ENCODE measurements around the gene KCNIP4.

The KCNIP4 gene

GRCh38 chr4:21830272-21830671 is 118.3 kb downstream of the KCNIP4 start:
- no peak overlapping the region for H3K4me3 ChIP-seq (ENCODE audit: low read depth, low read length)
- DNase-seq (ENCODE audit: low read depth, low spot score) = no peak
- no peak for TF ChIP-seq CTCF (IDR thresholded peaks at IDR 0.05; ENCODE audit: insufficient read depth, low read length, missing control alignments)
- ChIA-PET POLR2A (no interaction called here), CTCF (no interaction called here)

GRCh38 chr4:21827575-21827974 is 121.0 kb downstream of the KCNIP4 start:
- ChIA-PET CTCF (interaction anchor here (0.6 to 0.9 kb wide), 2 partner anchors 561 to 842 kb away, joined by 3 read pairs; no protein-coding TSS in a partner anchor), POLR2A (no interaction called here)
- H3K4me3 ChIP-seq (ENCODE audit: low read depth, low read length) = no peak overlapping the region
- no peak for DNase-seq (ENCODE audit: low read depth, low spot score)
- no peak for TF ChIP-seq CTCF (IDR thresholded peaks at IDR 0.05; ENCODE audit: insufficient read depth, low read length, missing control alignments)

GRCh38 chr4:21826071-21826470 is 122.5 kb downstream of the KCNIP4 start:
- POLR2A ChIA-PET = no interaction called here
- DNase-seq (ENCODE audit: low read depth, low spot score) = no peak
- CTCF ChIA-PET = interaction anchor here (1.0 to 1.9 kb wide), 2 partner anchors 22 to 37 kb away, joined by 4 read pairs; no protein-coding TSS in a partner anchor
- no peak overlapping the region for H3K4me3 ChIP-seq (ENCODE audit: low read depth, low read length)
- TF ChIP-seq CTCF (IDR thresholded peaks at IDR 0.05; ENCODE audit: insufficient read depth, low read length, missing control alignments) = no peak

- ChIA-PET CTCF (no interaction called here), POLR2A (no interaction called here)
- no peak overlapping the region for H3K4me3 ChIP-seq (ENCODE audit: low read depth, low read length)
- TF ChIP-seq CTCF (IDR thresholded peaks at IDR 0.05; ENCODE audit: insufficient read depth, low read length, missing control alignments) = no peak
- no peak for DNase-seq (ENCODE audit: low read depth, low spot score)
Observed at GRCh38 chr4:21819086-21819485, 129.5 kb downstream of the KCNIP4 start.

- CTCF ChIA-PET = interaction anchor here (1.1 kb wide), 1 partner anchor 25 kb away, joined by 3 read pairs; no protein-coding TSS in a partner anchor
- no peak for DNase-seq (ENCODE audit: low read depth, low spot score)
- POLR2A ChIA-PET = no interaction called here
- no peak for TF ChIP-seq CTCF (IDR thresholded peaks at IDR 0.05; ENCODE audit: insufficient read depth, low read length, missing control alignments)
- no peak overlapping the region for H3K4me3 ChIP-seq (ENCODE audit: low read depth, low read length)
Observed at GRCh38 chr4:21815651-21816377, 132.8 kb downstream of the KCNIP4 start.

- no peak overlapping the region for H3K4me3 ChIP-seq (ENCODE audit: low read depth, low read length)
- ChIA-PET CTCF (interaction anchor here (2.7 to 3.3 kb wide), 2 partner anchors 20 to 577 kb away, joined by 10 to 13 read pairs; no protein-coding TSS in a partner anchor), POLR2A (no interaction called here)
- DNase-seq (ENCODE audit: low read depth, low spot score) = no peak
- TF ChIP-seq CTCF (IDR thresholded peaks at IDR 0.05; ENCODE audit: insufficient read depth, low read length, missing control alignments) = no peak
Observed at GRCh38 chr4:21811565-21811964, 137.0 kb downstream of the KCNIP4 start.
